SK-N-SH treated with all-trans-retinoic acid at 6 μM for 48 hours (cell line): Measurements from ENCODE around the gene KXD1.

ENCODE experiments used
- ATAC-seq: fragments of 200-7000 bp; cut with Tn5 transposase; 3 replicates; pipeline ENCODE4 v1.9.1; 2020; ENCODE audit warnings: mild to moderate bottlenecking, moderate library complexity
- ARNTL ChIP-seq: fragments of 450-650 bp; formaldehyde crosslinking; IDR thresholded peaks from 2 replicates; pipeline ENCODE4 v1.5.0; 2020; ENCODE audit warnings: low read depth, mild to moderate bottlenecking, moderate library complexity, borderline replicate concordance
- BACH2 ChIP-seq: fragments of 250-450 bp; sonication (Bioruptor Pico); IDR thresholded peaks from 2 replicates; pipeline ENCODE4 v1.9.0; 2021; ENCODE audit warnings: mild to moderate bottlenecking, borderline replicate concordance
- CSDC2 ChIP-seq: fragments of 250-450 bp; sonication (Bioruptor Pico); IDR thresholded peaks from 2 replicates; pipeline ENCODE4 v1.5.0; 2020; ENCODE audit warnings: mild to moderate bottlenecking, moderate library complexity
- GLIS3 ChIP-seq: fragments of 250-450 bp; sonication (Bioruptor Pico); IDR thresholded peaks from 2 replicates; pipeline ENCODE4 v1.5.0; 2020; ENCODE audit warnings: mild to moderate bottlenecking, moderate library complexity
- OSR1 ChIP-seq: fragments of 250-450 bp; sonication (Bioruptor Pico); IDR thresholded peaks from 2 replicates; pipeline ENCODE4 v1.8.0; 2022; ENCODE audit warnings: moderate library complexity, mild to moderate bottlenecking, inconsistent platforms
- PPARA ChIP-seq: fragments of 250-450 bp; sonication (Bioruptor Pico); IDR thresholded peaks from 2 replicates; pipeline ENCODE4 v1.5.0; 2020; ENCODE audit warnings: mild to moderate bottlenecking, borderline replicate concordance
- RARB ChIP-seq: fragments of 250-450 bp; sonication (Bioruptor Pico); IDR thresholded peaks from 2 replicates; pipeline ENCODE4 v1.8.0; 2021; ENCODE audit warnings: mild to moderate bottlenecking, moderate library complexity
- TCF4 ChIP-seq: fragments of 250-450 bp; sonication (Bioruptor Pico); IDR thresholded peaks from 2 replicates; pipeline ENCODE4 v1.8.0; 2021; ENCODE audit warnings: mild to moderate bottlenecking, moderate library complexity, borderline replicate concordance
- TOX ChIP-seq: fragments of 250-450 bp; sonication (Bioruptor Pico); IDR thresholded peaks from 2 replicates; pipeline ENCODE4 v1.8.0; 2021; ENCODE audit warnings: mild to moderate bottlenecking, moderate library complexity, borderline replicate concordance
- ZC3H10 ChIP-seq: fragments of 250-450 bp; sonication (Bioruptor Pico); IDR thresholded peaks from 2 replicates; pipeline ENCODE4 v1.5.1; 2021; ENCODE audit warnings: mild to moderate bottlenecking, moderate library complexity
- ZFP3 ChIP-seq: fragments of 250-450 bp; sonication (Bioruptor Pico); IDR thresholded peaks from 2 replicates; pipeline ENCODE4 v1.5.0; 2020; ENCODE audit warnings: mild to moderate bottlenecking, moderate library complexity
- ZNF565 ChIP-seq: fragments of 450-650 bp; formaldehyde crosslinking; conservative IDR thresholded peaks from 2 replicates; pipeline ENCODE4 v1.5.0; 2020; ENCODE audit warnings: low read depth, mild to moderate bottlenecking, moderate library complexity
- ZNF70 ChIP-seq: fragments of 450-650 bp; formaldehyde crosslinking; IDR thresholded peaks from 2 replicates; pipeline ENCODE4 v1.5.0; 2020; ENCODE audit warnings: mild to moderate bottlenecking, moderate library complexity
- ZNF8 ChIP-seq: fragments of 450-650 bp; formaldehyde crosslinking; IDR thresholded peaks from 2 replicates; pipeline ENCODE4 v1.5.0; 2020; ENCODE audit warnings: mild to moderate bottlenecking, moderate library complexity
- TF ChIP-seq, protein P1 (sequence below): fragments of 250-450 bp; sonication (Bioruptor Pico); IDR thresholded peaks from 2 replicates; pipeline ENCODE4 v1.8.0; 2020; ENCODE audit warnings: mild to moderate bottlenecking, moderate library complexity, borderline replicate concordance
- TF ChIP-seq, protein P2 (sequence below): fragments of 250-450 bp; sonication (Bioruptor Pico); IDR thresholded peaks from 2 replicates; pipeline ENCODE4 v1.8.0; 2021; ENCODE audit warnings: low read depth, mild to moderate bottlenecking, moderate library complexity, borderline replicate concordance
- TF ChIP-seq, protein P3 (sequence below): fragments of 250-450 bp; sonication (Bioruptor Pico); IDR thresholded peaks from 2 replicates; pipeline ENCODE4 v1.5.0; 2020; ENCODE audit warnings: mild to moderate bottlenecking, moderate library complexity
- TF ChIP-seq, protein P4 (sequence below): fragments of 250-450 bp; sonication (Bioruptor Pico); IDR thresholded peaks from 2 replicates; pipeline ENCODE4 v1.5.1; 2020; ENCODE audit warnings: low read depth, mild to moderate bottlenecking, moderate library complexity

KXD1 gene

DNA sequence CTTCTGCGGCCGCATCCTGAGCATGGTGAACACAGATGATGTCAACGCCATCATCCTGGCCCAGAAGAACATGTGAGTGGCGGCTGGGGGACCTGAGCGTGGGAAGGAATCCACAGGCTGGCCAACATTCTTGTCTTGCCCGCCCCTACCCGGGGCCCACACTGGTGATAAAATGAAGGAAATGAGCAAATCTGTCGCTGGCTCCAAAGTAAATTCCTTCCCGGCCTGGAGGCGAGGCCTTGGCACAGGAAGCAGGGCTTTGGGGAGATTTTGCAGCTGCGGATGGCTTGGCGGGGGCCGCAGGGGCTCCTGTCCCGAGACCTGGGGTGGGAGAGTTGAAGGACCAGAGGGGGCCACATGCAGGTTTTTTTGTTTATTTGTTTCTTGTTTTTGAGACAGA, 4.4 kb downstream of the KXD1 start:
- no peak for ATAC-seq
- TF ChIP-seq, protein P1, sequence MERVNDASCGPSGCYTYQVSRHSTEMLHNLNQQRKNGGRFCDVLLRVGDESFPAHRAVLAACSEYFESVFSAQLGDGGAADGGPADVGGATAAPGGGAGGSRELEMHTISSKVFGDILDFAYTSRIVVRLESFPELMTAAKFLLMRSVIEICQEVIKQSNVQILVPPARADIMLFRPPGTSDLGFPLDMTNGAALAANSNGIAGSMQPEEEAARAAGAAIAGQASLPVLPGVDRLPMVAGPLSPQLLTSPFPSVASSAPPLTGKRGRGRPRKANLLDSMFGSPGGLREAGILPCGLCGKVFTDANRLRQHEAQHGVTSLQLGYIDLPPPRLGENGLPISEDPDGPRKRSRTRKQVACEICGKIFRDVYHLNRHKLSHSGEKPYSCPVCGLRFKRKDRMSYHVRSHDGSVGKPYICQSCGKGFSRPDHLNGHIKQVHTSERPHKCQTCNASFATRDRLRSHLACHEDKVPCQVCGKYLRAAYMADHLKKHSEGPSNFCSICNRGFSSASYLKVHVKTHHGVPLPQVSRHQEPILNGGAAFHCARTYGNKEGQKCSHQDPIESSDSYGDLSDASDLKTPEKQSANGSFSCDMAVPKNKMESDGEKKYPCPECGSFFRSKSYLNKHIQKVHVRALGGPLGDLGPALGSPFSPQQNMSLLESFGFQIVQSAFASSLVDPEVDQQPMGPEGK (CRISPR knock-in tag), result no peak
- TF ChIP-seq CSDC2 (CRISPR knock-in tag) (no peak), RARB (no peak), ZC3H10 (CRISPR knock-in tag) (no peak), PPARA (CRISPR knock-in tag) (no peak), TCF4 (CRISPR knock-in tag) (no peak), ZFP3 (CRISPR knock-in tag) (no peak), ZNF8 (CRISPR knock-in tag) (no peak), OSR1 (no peak), BACH2 (CRISPR knock-in tag) (no peak), ARNTL (CRISPR knock-in tag) (no peak)
- TF ChIP-seq, protein P2, sequence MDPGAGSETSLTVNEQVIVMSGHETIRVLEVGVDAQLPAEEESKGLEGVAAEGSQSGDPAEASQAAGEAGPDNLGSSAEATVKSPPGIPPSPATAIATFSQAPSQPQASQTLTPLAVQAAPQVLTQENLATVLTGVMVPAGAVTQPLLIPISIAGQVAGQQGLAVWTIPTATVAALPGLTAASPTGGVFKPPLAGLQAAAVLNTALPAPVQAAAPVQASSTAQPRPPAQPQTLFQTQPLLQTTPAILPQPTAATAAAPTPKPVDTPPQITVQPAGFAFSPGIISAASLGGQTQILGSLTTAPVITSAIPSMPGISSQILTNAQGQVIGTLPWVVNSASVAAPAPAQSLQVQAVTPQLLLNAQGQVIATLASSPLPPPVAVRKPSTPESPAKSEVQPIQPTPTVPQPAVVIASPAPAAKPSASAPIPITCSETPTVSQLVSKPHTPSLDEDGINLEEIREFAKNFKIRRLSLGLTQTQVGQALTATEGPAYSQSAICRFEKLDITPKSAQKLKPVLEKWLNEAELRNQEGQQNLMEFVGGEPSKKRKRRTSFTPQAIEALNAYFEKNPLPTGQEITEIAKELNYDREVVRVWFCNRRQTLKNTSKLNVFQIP (CRISPR knock-in tag), result no peak
- TF ChIP-seq, protein P3, sequence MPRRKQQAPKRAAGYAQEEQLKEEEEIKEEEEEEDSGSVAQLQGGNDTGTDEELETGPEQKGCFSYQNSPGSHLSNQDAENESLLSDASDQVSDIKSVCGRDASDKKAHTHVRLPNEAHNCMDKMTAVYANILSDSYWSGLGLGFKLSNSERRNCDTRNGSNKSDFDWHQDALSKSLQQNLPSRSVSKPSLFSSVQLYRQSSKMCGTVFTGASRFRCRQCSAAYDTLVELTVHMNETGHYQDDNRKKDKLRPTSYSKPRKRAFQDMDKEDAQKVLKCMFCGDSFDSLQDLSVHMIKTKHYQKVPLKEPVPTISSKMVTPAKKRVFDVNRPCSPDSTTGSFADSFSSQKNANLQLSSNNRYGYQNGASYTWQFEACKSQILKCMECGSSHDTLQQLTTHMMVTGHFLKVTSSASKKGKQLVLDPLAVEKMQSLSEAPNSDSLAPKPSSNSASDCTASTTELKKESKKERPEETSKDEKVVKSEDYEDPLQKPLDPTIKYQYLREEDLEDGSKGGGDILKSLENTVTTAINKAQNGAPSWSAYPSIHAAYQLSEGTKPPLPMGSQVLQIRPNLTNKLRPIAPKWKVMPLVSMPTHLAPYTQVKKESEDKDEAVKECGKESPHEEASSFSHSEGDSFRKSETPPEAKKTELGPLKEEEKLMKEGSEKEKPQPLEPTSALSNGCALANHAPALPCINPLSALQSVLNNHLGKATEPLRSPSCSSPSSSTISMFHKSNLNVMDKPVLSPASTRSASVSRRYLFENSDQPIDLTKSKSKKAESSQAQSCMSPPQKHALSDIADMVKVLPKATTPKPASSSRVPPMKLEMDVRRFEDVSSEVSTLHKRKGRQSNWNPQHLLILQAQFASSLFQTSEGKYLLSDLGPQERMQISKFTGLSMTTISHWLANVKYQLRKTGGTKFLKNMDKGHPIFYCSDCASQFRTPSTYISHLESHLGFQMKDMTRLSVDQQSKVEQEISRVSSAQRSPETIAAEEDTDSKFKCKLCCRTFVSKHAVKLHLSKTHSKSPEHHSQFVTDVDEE (CRISPR knock-in tag), result no peak

DNA sequence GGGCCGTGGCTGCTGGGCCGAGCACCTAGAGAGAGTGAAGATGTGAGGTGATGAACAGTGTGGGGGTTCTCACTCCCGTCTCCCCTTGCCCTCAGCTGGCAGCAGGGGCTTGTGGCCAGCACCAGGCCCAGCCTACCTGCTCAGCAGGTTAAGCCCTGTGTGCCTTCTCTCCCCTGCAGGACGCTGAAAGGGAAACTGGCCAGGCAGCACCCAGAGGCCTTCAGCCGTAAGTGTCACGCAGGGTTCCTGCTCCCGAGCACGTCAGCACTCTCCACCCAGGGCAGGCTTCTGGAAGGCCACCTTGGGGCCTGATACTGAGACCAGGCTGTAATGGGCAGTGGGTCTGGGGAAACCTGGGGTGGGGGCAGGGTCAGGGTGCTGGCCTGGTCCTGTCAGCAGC, 9.3 kb downstream of the KXD1 start:
- TF ChIP-seq RARB, result no peak
- TF ChIP-seq, protein P2 (CRISPR knock-in tag), result no peak
- TF ChIP-seq, protein P1 (CRISPR knock-in tag), result no peak
- TF ChIP-seq ZNF565 (CRISPR knock-in tag), result no peak
- TF ChIP-seq TCF4 (CRISPR knock-in tag), result no peak

DNA sequence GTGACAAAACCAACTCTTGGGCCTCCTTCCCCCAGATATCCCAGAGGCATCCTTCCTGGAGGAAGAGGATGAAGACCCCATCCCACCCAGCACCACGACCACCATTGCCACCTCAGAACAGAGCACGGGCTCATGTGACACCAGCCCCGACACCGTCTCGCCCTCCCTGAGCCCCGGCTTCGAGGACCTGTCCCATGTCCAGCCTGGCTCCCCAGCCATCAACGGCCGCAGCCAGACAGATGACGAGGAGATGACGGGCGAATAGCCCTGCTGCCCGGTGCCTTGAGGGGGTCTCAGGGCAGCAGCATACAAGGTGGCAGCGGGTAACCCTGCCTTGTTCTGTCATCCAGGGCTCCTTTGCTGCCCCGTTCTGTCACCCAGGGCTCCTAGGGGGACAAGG, 10.7 kb downstream of the KXD1 start:
- ATAC-seq, result no peak
- TF ChIP-seq ZNF70 (CRISPR knock-in tag), result no peak
- TF ChIP-seq, protein P1 (CRISPR knock-in tag), result no peak
- no peak for TF ChIP-seq CSDC2 (CRISPR knock-in tag)
- TF ChIP-seq TOX (CRISPR knock-in tag), result no peak
- TF ChIP-seq ZC3H10 (CRISPR knock-in tag), result no peak
- no peak for TF ChIP-seq PPARA (CRISPR knock-in tag)
- no peak for TF ChIP-seq TCF4 (CRISPR knock-in tag)
- TF ChIP-seq, protein P4, sequence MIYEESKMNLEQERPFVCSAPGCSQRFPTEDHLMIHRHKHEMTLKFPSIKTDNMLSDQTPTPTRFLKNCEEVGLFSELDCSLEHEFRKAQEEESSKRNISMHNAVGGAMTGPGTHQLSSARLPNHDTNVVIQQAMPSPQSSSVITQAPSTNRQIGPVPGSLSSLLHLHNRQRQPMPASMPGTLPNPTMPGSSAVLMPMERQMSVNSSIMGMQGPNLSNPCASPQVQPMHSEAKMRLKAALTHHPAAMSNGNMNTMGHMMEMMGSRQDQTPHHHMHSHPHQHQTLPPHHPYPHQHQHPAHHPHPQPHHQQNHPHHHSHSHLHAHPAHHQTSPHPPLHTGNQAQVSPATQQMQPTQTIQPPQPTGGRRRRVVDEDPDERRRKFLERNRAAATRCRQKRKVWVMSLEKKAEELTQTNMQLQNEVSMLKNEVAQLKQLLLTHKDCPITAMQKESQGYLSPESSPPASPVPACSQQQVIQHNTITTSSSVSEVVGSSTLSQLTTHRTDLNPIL (CRISPR knock-in tag), result no peak
- TF ChIP-seq, protein P2 (CRISPR knock-in tag), result no peak
- TF ChIP-seq OSR1, result no peak
- TF ChIP-seq GLIS3, result no peak
- no peak for TF ChIP-seq ARNTL (CRISPR knock-in tag)

More for the DNA sequence above, 9.3 kb downstream of the KXD1 start:
- no peak for ATAC-seq
